ENCODE data around the gene PTPRH. TPM values are rescaled to one million over a fixed set of nuclear protein-coding genes. Genes with fewer than 3 reads are reported as not detected.

The PTPRH gene
- polyA plus RNA-seq, 1 of the 3 experiments (the other 2 are of a cell fraction) = 1.1 TPM

DNA sequence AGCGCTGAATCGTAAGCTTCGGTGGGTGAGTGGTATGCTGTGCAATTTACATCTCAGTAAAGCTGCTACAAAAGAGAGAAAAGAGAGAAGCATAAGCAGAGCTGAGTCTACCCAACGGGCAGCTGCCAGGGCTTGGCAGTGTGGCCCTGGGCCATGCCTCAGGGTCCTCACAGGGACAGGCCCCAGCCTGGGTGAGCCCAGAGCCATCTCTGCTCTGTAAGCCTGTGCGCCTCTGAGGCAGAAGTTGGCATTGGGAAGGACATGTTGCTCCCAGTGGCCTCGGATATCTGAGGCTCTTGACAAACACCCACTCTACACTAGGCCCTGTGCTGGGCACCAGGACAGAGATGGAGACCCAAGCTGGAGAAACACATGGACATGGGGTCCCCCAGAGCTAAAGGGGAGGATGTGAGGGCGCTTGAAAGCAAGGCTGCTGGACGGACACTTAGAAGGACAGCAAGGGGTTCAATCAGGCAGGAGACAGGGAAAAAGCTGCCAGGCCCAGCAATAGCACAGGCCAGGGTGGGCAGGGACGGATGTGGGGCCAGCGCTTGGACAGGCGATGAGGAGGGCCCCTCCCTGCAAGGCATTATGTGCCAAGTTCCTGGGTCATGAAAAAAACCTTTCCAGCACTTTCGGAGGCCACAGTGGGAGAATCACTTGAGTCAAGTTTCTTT, 34.8 kb upstream of the PTPRH start:
- ChIA-PET CTCF (interaction anchor here (0.7 to 1.8 kb wide), 2 partner anchors 9 to 11 kb away, joined by 3 to 6 read pairs; no protein-coding TSS in a partner anchor), POLR2A (no interaction called here)
- Histone ChIP-seq H3K4me1 (ENCODE audit: control insufficient read depth in 1 of 2, insufficient read depth in 2 of 2, low read depth in 1 of 2, low read length in 1 of 2) (peaks cover 0 to 22% of the 10 kb centered on the region in 2 experiments; a peak in 1 of 4 replicates), H3K9me2 (no peaks in the 10 kb centered on the region), H3K36me3 (replicated peaks in 1 of 2; ENCODE audit: control insufficient read depth in 1 of 2, insufficient read depth in 2 of 2, low read length in 1 of 2) (peaks cover 11 to 47% of the 10 kb centered on the region in 2 experiments), H3K9me3 (no peaks in the 10 kb centered on the region), H3F3A (replicated peaks; ENCODE audit: insufficient read depth) (no peaks in the 10 kb centered on the region), H4K20me1 (ENCODE audit: insufficient read depth) (peaks cover 28% of the 10 kb centered on the region), H3K27ac (ENCODE audit: low read depth in 2 of 2, low read length in 1 of 2) (no peak overlapping the region), H3K9ac (no peak overlapping the region), H2AFZ (ENCODE audit: low read depth) (no peak overlapping the region), H3K79me2 (ENCODE audit: insufficient read depth) (peaks cover 21% of the 10 kb centered on the region), H3K4me3 (ENCODE audit: low read depth in 2 of 2, low read length in 1 of 2) (no peak overlapping the region), H3K27me3 (ENCODE audit: insufficient read depth) (no peaks in the 10 kb centered on the region), H3K4me2 (no peak overlapping the region)
- no peak for TF ChIP-seq POLR2AphosphoS5 (IDR thresholded peaks at IDR 0.05; ENCODE audit: low read depth, low read length)
- TF ChIP-seq, protein P1, sequence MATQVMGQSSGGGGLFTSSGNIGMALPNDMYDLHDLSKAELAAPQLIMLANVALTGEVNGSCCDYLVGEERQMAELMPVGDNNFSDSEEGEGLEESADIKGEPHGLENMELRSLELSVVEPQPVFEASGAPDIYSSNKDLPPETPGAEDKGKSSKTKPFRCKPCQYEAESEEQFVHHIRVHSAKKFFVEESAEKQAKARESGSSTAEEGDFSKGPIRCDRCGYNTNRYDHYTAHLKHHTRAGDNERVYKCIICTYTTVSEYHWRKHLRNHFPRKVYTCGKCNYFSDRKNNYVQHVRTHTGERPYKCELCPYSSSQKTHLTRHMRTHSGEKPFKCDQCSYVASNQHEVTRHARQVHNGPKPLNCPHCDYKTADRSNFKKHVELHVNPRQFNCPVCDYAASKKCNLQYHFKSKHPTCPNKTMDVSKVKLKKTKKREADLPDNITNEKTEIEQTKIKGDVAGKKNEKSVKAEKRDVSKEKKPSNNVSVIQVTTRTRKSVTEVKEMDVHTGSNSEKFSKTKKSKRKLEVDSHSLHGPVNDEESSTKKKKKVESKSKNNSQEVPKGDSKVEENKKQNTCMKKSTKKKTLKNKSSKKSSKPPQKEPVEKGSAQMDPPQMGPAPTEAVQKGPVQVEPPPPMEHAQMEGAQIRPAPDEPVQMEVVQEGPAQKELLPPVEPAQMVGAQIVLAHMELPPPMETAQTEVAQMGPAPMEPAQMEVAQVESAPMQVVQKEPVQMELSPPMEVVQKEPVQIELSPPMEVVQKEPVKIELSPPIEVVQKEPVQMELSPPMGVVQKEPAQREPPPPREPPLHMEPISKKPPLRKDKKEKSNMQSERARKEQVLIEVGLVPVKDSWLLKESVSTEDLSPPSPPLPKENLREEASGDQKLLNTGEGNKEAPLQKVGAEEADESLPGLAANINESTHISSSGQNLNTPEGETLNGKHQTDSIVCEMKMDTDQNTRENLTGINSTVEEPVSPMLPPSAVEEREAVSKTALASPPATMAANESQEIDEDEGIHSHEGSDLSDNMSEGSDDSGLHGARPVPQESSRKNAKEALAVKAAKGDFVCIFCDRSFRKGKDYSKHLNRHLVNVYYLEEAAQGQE (IDR thresholded peaks at IDR 0.05; ENCODE audit: low read depth, low read length) = no peak
- TF ChIP-seq ELF1 (IDR thresholded peaks at IDR 0.05) = no peak
- TF ChIP-seq MXI1 (IDR thresholded peaks at IDR 0.05; ENCODE audit: low read depth, low read length) = no peak
- TF ChIP-seq, protein P2, sequence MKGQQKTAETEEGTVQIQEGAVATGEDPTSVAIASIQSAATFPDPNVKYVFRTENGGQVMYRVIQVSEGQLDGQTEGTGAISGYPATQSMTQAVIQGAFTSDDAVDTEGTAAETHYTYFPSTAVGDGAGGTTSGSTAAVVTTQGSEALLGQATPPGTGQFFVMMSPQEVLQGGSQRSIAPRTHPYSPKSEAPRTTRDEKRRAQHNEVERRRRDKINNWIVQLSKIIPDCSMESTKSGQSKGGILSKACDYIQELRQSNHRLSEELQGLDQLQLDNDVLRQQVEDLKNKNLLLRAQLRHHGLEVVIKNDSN (IDR thresholded peaks at IDR 0.05; ENCODE audit: borderline replicate concordance, low read depth) = no peak
- TF ChIP-seq TEAD4 (IDR thresholded peaks at IDR 0.05; ENCODE audit: borderline replicate concordance, insufficient read depth) = no peak
- TF ChIP-seq RFX5 (IDR thresholded peaks at IDR 0.05; ENCODE audit: low read length) = no peak
- TF ChIP-seq JUND (IDR thresholded peaks at IDR 0.05) = no peak
- no peak for TF ChIP-seq CHD2 (IDR thresholded peaks at IDR 0.05; ENCODE audit: low read length, partially characterized antibody)
- TF ChIP-seq, protein P3, sequence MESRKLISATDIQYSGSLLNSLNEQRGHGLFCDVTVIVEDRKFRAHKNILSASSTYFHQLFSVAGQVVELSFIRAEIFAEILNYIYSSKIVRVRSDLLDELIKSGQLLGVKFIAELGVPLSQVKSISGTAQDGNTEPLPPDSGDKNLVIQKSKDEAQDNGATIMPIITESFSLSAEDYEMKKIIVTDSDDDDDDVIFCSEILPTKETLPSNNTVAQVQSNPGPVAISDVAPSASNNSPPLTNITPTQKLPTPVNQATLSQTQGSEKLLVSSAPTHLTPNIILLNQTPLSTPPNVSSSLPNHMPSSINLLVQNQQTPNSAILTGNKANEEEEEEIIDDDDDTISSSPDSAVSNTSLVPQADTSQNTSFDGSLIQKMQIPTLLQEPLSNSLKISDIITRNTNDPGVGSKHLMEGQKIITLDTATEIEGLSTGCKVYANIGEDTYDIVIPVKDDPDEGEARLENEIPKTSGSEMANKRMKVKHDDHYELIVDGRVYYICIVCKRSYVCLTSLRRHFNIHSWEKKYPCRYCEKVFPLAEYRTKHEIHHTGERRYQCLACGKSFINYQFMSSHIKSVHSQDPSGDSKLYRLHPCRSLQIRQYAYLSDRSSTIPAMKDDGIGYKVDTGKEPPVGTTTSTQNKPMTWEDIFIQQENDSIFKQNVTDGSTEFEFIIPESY (IDR thresholded peaks at IDR 0.05; ENCODE audit: borderline replicate concordance, low read depth) = no peak
- TF ChIP-seq SIN3A (IDR thresholded peaks at IDR 0.05; ENCODE audit: borderline replicate concordance, low read depth, low read length) = no peak
- TF ChIP-seq, protein P4, sequence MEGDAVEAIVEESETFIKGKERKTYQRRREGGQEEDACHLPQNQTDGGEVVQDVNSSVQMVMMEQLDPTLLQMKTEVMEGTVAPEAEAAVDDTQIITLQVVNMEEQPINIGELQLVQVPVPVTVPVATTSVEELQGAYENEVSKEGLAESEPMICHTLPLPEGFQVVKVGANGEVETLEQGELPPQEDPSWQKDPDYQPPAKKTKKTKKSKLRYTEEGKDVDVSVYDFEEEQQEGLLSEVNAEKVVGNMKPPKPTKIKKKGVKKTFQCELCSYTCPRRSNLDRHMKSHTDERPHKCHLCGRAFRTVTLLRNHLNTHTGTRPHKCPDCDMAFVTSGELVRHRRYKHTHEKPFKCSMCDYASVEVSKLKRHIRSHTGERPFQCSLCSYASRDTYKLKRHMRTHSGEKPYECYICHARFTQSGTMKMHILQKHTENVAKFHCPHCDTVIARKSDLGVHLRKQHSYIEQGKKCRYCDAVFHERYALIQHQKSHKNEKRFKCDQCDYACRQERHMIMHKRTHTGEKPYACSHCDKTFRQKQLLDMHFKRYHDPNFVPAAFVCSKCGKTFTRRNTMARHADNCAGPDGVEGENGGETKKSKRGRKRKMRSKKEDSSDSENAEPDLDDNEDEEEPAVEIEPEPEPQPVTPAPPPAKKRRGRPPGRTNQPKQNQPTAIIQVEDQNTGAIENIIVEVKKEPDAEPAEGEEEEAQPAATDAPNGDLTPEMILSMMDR (IDR thresholded peaks at IDR 0.05) = no peak
- TF ChIP-seq, protein P5, sequence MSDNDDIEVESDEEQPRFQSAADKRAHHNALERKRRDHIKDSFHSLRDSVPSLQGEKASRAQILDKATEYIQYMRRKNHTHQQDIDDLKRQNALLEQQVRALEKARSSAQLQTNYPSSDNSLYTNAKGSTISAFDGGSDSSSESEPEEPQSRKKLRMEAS (IDR thresholded peaks at IDR 0.05; ENCODE audit: low read depth) = no peak
- TF ChIP-seq, protein P6, sequence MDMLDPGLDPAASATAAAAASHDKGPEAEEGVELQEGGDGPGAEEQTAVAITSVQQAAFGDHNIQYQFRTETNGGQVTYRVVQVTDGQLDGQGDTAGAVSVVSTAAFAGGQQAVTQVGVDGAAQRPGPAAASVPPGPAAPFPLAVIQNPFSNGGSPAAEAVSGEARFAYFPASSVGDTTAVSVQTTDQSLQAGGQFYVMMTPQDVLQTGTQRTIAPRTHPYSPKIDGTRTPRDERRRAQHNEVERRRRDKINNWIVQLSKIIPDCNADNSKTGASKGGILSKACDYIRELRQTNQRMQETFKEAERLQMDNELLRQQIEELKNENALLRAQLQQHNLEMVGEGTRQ (IDR thresholded peaks at IDR 0.05; ENCODE audit: borderline replicate concordance, low read depth, low read length) = no peak
- TF ChIP-seq RXRA (IDR thresholded peaks at IDR 0.05; ENCODE audit: borderline replicate concordance, low read depth) = no peak
- no peak for TF ChIP-seq TCF12 (IDR thresholded peaks at IDR 0.05)
- no peak for TF ChIP-seq EP300 (IDR thresholded peaks at IDR 0.05; ENCODE audit: borderline replicate concordance in 1 of 2, low read depth in 1 of 2, low read length in 1 of 2)
- no peak for TF ChIP-seq EZH2phosphoT487 (IDR thresholded peaks at IDR 0.05; ENCODE audit: borderline replicate concordance, low read depth)
- DNase-seq = no peak
- 89% methylated on average over 10 of the region's 12 CpGs for WGBS (ENCODE audit: low lambda C conversion rate)

All from SK-N-SH (cell line).